Measurements from ENCODE around the gene CELF2.

DNA sequence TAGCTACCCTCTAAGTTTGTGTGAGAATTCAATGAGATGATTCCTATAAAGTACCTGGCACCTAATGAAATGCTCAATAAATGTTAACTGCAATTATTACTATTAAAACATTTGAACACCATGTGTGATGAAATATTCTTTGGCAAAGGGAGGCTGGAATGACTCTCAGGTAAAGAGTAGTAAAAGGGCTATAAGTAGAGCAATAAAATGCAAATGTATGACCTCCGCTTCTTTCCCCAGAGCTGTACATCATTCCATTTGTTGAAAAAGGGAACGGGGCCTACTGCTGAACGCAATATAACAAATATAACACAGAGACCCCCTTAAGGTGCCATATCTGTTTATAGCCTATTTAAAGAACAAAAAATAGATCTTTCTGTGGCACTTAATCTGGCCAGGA is 27.8 kb downstream of the CELF2 start:
- TF ChIP-seq, protein P1, sequence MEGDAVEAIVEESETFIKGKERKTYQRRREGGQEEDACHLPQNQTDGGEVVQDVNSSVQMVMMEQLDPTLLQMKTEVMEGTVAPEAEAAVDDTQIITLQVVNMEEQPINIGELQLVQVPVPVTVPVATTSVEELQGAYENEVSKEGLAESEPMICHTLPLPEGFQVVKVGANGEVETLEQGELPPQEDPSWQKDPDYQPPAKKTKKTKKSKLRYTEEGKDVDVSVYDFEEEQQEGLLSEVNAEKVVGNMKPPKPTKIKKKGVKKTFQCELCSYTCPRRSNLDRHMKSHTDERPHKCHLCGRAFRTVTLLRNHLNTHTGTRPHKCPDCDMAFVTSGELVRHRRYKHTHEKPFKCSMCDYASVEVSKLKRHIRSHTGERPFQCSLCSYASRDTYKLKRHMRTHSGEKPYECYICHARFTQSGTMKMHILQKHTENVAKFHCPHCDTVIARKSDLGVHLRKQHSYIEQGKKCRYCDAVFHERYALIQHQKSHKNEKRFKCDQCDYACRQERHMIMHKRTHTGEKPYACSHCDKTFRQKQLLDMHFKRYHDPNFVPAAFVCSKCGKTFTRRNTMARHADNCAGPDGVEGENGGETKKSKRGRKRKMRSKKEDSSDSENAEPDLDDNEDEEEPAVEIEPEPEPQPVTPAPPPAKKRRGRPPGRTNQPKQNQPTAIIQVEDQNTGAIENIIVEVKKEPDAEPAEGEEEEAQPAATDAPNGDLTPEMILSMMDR (conservative IDR thresholded peaks at IDR 0.05): no peak
- no peak for TF ChIP-seq ZFX (IDR thresholded peaks at IDR 0.05)
